ENCODE measurements around the gene SDF4. TPM values are rescaled to one million over a fixed set of nuclear protein-coding genes. Genes with fewer than 3 reads are reported as not detected.

The SDF4 gene
- total RNA-seq, result 78.0 and 108 TPM in 2 replicates

GRCh38 chr1:1231400-1232207 lies at the start of gene SDF4:
Gene SDF4 (minus strand): TSS chr1:1232001. CDS start chr1:1228772, 3,229 bp downstream.

DNA sequence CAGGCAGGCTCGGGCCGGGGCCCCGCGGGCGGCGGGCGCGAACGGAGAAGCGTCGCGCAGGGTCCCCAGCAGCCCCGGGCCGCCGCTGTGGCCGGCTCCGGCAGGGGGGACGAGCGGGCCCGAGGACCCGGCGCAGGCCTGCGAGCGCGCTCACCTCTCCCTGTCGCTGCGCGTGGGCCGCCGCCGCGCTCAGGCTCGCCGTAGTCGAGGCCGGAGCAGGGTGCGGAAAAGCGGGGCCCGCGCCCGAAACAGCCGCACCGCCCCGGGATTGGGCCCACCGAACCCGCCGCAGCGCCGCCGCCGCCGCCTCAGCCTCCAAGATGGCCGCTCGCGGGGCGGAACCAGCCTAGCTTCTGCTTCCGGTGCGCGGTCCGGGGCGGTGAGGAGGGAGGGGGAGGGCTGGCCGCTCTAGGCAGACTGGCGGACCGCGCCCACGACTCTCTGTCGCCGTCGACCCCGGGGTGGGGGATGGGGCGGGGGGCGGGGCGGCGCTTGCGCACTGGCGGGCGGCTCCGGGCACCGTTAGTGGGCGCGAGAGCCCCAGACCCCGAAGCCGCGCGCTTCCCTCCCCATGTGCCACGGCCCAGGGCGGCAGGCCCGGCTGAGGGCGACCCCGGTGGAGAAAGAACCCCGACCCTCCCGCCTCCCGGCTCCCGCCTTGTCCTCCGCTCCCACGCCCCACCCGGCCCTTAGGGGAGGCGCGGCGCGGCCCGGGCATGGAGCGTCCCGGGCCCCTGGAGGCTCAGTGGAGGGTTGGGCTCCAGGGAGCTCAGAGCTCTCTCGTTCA lies 41.9 kb upstream of the SDF4 start, which contains the start of gene UBE2J2:
TSS of gene UBE2J2 (minus strand) at position 343 of the 787 bp plus-strand sequence. CDS start 5,862 bp downstream, outside the sequence.

GRCh38 chr1:1246577-1247340 lies 15.0 kb upstream of the SDF4 start, which contains the start of gene C1QTNF12:
Gene C1QTNF12 (minus strand): TSS chr1:1246722. CDS start chr1:1246690, 32 bp downstream.

GRCh38 chr1:1232208-1232795 lies 501 bp upstream of the SDF4 start, which contains the start of gene B3GALT6:
Gene B3GALT6 (plus strand): TSS chr1:1232237. CDS start chr1:1232279, 42 bp downstream.

GRCh38 chr1:1213345-1214265 lies 18.2 kb downstream of the SDF4 start, which contains the start of gene TNFRSF4:
Gene TNFRSF4 (minus strand): TSS chr1:1214153. CDS start chr1:1214127, 26 bp downstream.

GRCh38 chr1:1206376-1206965 lies 25.3 kb downstream of the SDF4 start, which contains the start of gene TNFRSF18:
Gene TNFRSF18 (minus strand): TSS chr1:1206592. CDS start chr1:1206571, 21 bp downstream.

GRCh38 chr1:1173793-1174415 lies 57.9 kb downstream of the SDF4 start, which contains the start of gene TTLL10:
Gene TTLL10 (plus strand): TSS chr1:1173880. CDS start chr1:1179216, 5,336 bp downstream.

Other genes with a start within 250 kb of the SDF4 start
- gene PERM1, start 249.9 kb downstream of the SDF4 start, total RNA-seq, result not detected in 2 replicates
- 109 and 135 TPM in 2 replicates for gene HES4, start 231.9 kb downstream of the SDF4 start, total RNA-seq
- gene ISG15, start 218.5 kb downstream of the SDF4 start, total RNA-seq, result 302 and 2,072 TPM in 2 replicates
- 56.2 and 70.7 TPM in 2 replicates for gene AGRN, start 211.9 kb downstream of the SDF4 start, total RNA-seq
- gene RNF223, start 157.7 kb downstream of the SDF4 start, total RNA-seq, result not detected in 2 replicates
- gene C1orf159, start 115.9 kb downstream of the SDF4 start, total RNA-seq, result 5.2 and 5.9 TPM in 2 replicates
- not detected in 2 replicates for gene TTLL10, start 58.1 kb downstream of the SDF4 start, total RNA-seq
- not detected in 2 replicates for gene TNFRSF18, start 25.4 kb downstream of the SDF4 start, total RNA-seq
- gene TNFRSF4, start 17.8 kb downstream of the SDF4 start, total RNA-seq, result 0.61 and 0.65 TPM in 2 replicates
- 20.8 and 35.1 TPM in 2 replicates for gene B3GALT6, start 236 bp upstream of the SDF4 start, total RNA-seq
- 0.32 and 0.76 TPM in 2 replicates for gene C1QTNF12, start 14.7 kb upstream of the SDF4 start, total RNA-seq
- gene UBE2J2, start 41.9 kb upstream of the SDF4 start, total RNA-seq, result 41.3 and 52.3 TPM in 2 replicates
- gene SCNN1D, start 48.4 kb upstream of the SDF4 start, total RNA-seq, result 0.32 and 0.46 TPM in 2 replicates
- 13.1 and 23.1 TPM in 2 replicates for gene ACAP3, start 75.9 kb upstream of the SDF4 start, total RNA-seq
- 15.5 and 17.2 TPM in 2 replicates for gene PUSL1, start 76.6 kb upstream of the SDF4 start, total RNA-seq
- 41.3 and 52.6 TPM in 2 replicates for gene INTS11, start 92.7 kb upstream of the SDF4 start, total RNA-seq
- 9.0 and 11.4 TPM in 2 replicates for gene CPTP, start 92.8 kb upstream of the SDF4 start, total RNA-seq
- under 0.01 and 0.30 TPM in 2 replicates for gene TAS1R3, start 99.3 kb upstream of the SDF4 start, total RNA-seq
- 39.2 and 48.4 TPM in 2 replicates for gene DVL1, start 117.4 kb upstream of the SDF4 start, total RNA-seq
- gene MXRA8, start 126.6 kb upstream of the SDF4 start, total RNA-seq, result 1.6 and 2.1 TPM in 2 replicates
- gene AURKAIP1, start 143.2 kb upstream of the SDF4 start, total RNA-seq, result 113 and 146 TPM in 2 replicates
- 82.2 and 111 TPM in 2 replicates for gene CCNL2, start 167.3 kb upstream of the SDF4 start, total RNA-seq
- gene MRPL20, start 175.3 kb upstream of the SDF4 start, total RNA-seq, result 122 and 126 TPM in 2 replicates
- under 0.01 TPM in 1 of 2 replicates, not detected in the other for gene ANKRD65, start 189.3 kb upstream of the SDF4 start, total RNA-seq
- gene VWA1, start 203.7 kb upstream of the SDF4 start, total RNA-seq, result 0.91 and 1.6 TPM in 2 replicates
- gene ATAD3C, start 217.7 kb upstream of the SDF4 start, total RNA-seq, result not detected in 2 replicates
- 28.1 and 28.3 TPM in 2 replicates for gene ATAD3B, start 239.8 kb upstream of the SDF4 start, total RNA-seq

All from epithelial cell of umbilical artery (primary cell).